Fibroblast of lung (primary cell): ENCODE results near the gene SEMA5A.

Source experiments
- EZH2 ChIP-seq: IDR thresholded peaks from 2 replicates; pipeline ENCODE4 v1.5.1; 2012; ENCODE audit warnings: low read length, control low read depth, mild to moderate bottlenecking; ENCODE audit errors: missing control alignments
- TF ChIP-seq, protein P1 (sequence below), 2 donors: IDR thresholded peaks in 1 of 2; conservative IDR thresholded peaks in 1 of 2; 1 replicate in 1 of 2; 2 replicates in 1 of 2; pipeline ENCODE4 v1.5.1; 2011 to 2012; ENCODE audit warnings: low read length in 2 of 2, control low read depth in 1 of 2, inconsistent platforms in 1 of 2, low read depth in 1 of 2, mild to moderate bottlenecking in 1 of 2

DNA sequence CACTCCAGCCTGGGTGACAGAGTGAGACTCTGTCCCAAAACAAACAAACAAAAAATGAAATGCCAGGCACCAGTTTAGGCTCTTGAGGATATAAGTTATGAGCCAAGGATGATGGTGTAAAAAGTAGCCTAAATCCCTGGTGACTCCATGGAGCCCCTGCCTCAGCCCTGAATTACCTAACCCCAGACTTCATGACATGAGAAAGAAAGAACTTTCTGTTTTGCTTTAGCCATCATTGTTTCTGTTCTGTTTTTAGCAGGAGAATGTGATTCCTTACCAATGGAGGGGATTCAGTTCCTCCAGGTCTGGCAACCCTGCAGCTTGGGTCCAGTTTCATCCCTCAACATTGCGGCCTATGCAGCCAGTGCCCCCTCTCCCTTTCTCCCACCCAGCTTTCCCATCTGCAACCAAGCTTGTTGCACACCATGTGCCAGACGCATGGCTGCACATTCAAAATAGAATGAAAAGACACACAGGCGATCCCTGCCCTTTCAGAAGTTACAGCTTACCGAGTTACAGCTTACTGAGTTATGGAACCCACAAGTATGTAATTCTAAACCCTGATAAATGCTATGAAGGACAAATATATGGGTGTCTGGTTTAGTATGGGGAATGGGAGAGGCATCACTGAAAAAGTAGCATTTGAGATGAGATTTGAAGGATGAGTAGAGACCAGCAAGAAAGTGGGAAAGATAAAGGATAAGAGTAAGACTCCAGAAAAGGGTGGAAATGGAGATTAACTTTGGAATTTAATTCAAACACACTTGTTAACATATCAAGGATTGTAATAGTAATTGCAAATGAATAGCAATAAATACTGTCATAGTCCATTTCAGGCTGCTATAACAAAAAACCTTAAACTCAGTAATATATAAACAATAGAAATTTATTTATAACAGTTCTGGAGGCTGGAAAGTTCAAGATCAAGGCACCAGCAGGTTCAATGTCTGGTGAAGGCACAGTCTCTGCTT, 6.0 kb upstream of the SEMA5A start:
- TF ChIP-seq, protein P1, sequence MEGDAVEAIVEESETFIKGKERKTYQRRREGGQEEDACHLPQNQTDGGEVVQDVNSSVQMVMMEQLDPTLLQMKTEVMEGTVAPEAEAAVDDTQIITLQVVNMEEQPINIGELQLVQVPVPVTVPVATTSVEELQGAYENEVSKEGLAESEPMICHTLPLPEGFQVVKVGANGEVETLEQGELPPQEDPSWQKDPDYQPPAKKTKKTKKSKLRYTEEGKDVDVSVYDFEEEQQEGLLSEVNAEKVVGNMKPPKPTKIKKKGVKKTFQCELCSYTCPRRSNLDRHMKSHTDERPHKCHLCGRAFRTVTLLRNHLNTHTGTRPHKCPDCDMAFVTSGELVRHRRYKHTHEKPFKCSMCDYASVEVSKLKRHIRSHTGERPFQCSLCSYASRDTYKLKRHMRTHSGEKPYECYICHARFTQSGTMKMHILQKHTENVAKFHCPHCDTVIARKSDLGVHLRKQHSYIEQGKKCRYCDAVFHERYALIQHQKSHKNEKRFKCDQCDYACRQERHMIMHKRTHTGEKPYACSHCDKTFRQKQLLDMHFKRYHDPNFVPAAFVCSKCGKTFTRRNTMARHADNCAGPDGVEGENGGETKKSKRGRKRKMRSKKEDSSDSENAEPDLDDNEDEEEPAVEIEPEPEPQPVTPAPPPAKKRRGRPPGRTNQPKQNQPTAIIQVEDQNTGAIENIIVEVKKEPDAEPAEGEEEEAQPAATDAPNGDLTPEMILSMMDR (conservative IDR thresholded peaks at IDR 0.05 in 1 of 2, IDR thresholded peaks at IDR 0.05 in 1 of 2; ENCODE audit: low read depth in 1 of 2, low read length in 2 of 2), result no peak
- no peak for TF ChIP-seq EZH2
